ENCODE data around the gene RUNX1. TPM values are rescaled to one million over a fixed set of nuclear protein-coding genes. Genes with fewer than 3 reads are reported as not detected.

RUNX1 gene
- total and polyA plus RNA-seq, 10 of the 15 experiments (the other 5 are each of a cell fraction or from before 2014, with no cell fraction given) = 0.90 to 15.2 (median 4.1) TPM

GRCh38 chr21:34799092-34799491 is 250.0 kb downstream of the RUNX1 start:
- FAIRE-seq (no peak), DNase-seq (ENCODE audit: low read depth, low spot score) (no peak), ATAC-seq (no peak)
- POLR2A ChIA-PET = no interaction called here
- Histone ChIP-seq H3K4me3 (no peak overlapping the region), H3K9me3 (replicated peaks; ENCODE audit: control insufficient read depth, insufficient read depth, low read length) (no peaks in the 10 kb centered on the region), H4K20me1 (ENCODE audit: control insufficient read depth, insufficient read depth) (no peaks in the 10 kb centered on the region), H3K27me3 (replicated peaks in 1 of 2; ENCODE audit: control insufficient read depth in 2 of 2, insufficient read depth in 2 of 2, low read length in 1 of 2) (no peaks in the 10 kb centered on the region), H3K4me2 (ENCODE audit: control insufficient read depth, insufficient read depth) (no peak overlapping the region), H3K36me3 (ENCODE audit: control insufficient read depth in 2 of 2, insufficient read depth in 2 of 2, low read length in 1 of 2) (no peaks in the 10 kb centered on the region; a peak in 2 of 4 replicates), H3K4me1 (ENCODE audit: control insufficient read depth, insufficient read depth, low read length) (peaks cover 7% of the 10 kb centered on the region; the same call in 1 of the 2 replicates), H2AFZ (ENCODE audit: control insufficient read depth, low read depth, low read length) (no peak overlapping the region), H3K27ac (ENCODE audit: control insufficient read depth, insufficient read depth) (no peak overlapping the region), H3K79me2 (ENCODE audit: control insufficient read depth, insufficient read depth, low read length) (no peaks in the 10 kb centered on the region), H3K9ac (ENCODE audit: control insufficient read depth, insufficient read depth, low read length) (no peak overlapping the region)
- WGBS (ENCODE audit: insufficient coverage, insufficient replicate concordance, low lambda C conversion rate, missing lambda C conversion rate) = 83% methylated on average over 6 of the region's 6 CpGs
- RAD21 ChIA-PET (ENCODE audit: unreplicated experiment) = no interaction called here
- CTCF ChIA-PET = no interaction called here
- no TSS peak for BruUV-seq (replicated peaks)
- in situ Hi-C loops (cut with MboI) (no loop called here), intact Hi-C loops (cut with micrococcal nuclease; ENCODE audit: unreplicated experiment) (no loop called here)
- SMC1A ChIA-PET (ENCODE audit: uncharacterized antibody, unreplicated experiment) = no interaction called here
- TF ChIP-seq SREBF1 (IDR thresholded peaks at IDR 0.05; ENCODE audit: low read length) (no peak), CREM (IDR thresholded peaks at IDR 0.05; ENCODE audit: low read depth) (no peak), YY1 (IDR thresholded peaks at IDR 0.05; ENCODE audit: low read depth, low read length) (no peak), ZNF687 (IDR thresholded peaks at IDR 0.05) (no peak), CUX1 (IDR thresholded peaks at IDR 0.05; ENCODE audit: insufficient replicate concordance, low read depth, low read length) (no peak), MTA2 (IDR thresholded peaks at IDR 0.05; ENCODE audit: low read depth) (no peak), PRDM15 (CRISPR knock-in tag; IDR thresholded peaks at IDR 0.05) (no peak), SIX5 (IDR thresholded peaks at IDR 0.05; ENCODE audit: low read depth, low read length, severe bottlenecking) (no peak), SMARCA5 (IDR thresholded peaks at IDR 0.05) (no peak), BCL3 (IDR thresholded peaks at IDR 0.05; ENCODE audit: borderline replicate concordance, insufficient read depth, low read depth, low read length, poor library complexity, severe bottlenecking) (no peak)

Data from GM12878 (cell line).